ENCODE results near the gene PSD4. TPM values are rescaled to one million over a fixed set of nuclear protein-coding genes. Genes with fewer than 3 reads are reported as not detected.

Gene PSD4
- total and polyA plus RNA-seq, 10 of the 15 experiments (the other 5 are each of a cell fraction or from before 2014, with no cell fraction given): 0.68 to 114 (median 35.1) TPM

- TF ChIP-seq SMAD1 (IDR thresholded peaks at IDR 0.05; ENCODE audit: low read depth, partially characterized antibody) (peak; percentile 41), BHLHE40 (IDR thresholded peaks at IDR 0.05; ENCODE audit: borderline replicate concordance in 1 of 2, low read depth in 2 of 2, low read length in 1 of 2) (0 out of 4 replicates have a peak, but pooled peaks of 1 of the 2 experiments have one; percentile 9), POLR2A (IDR thresholded peaks at IDR 0.05; ENCODE audit: low read depth, low read length) (peak; percentile 84), CREM (IDR thresholded peaks at IDR 0.05; ENCODE audit: low read depth) (peak; percentile 24; the same call in 1 of the 2 replicates), SMAD5 (IDR thresholded peaks at IDR 0.05; ENCODE audit: low read depth) (0 out of 2 replicates have a peak, but pooled peaks have one; percentile 46), SPI1 (IDR thresholded peaks at IDR 0.05; ENCODE audit: borderline replicate concordance, insufficient read depth, low read depth, low read length) (peak; percentile 68; the same call in 1 of the 2 replicates)
Measured at GRCh38 chr2:113235347-113236226, 61.8 kb downstream of the PSD4 start (continued).

DNA sequence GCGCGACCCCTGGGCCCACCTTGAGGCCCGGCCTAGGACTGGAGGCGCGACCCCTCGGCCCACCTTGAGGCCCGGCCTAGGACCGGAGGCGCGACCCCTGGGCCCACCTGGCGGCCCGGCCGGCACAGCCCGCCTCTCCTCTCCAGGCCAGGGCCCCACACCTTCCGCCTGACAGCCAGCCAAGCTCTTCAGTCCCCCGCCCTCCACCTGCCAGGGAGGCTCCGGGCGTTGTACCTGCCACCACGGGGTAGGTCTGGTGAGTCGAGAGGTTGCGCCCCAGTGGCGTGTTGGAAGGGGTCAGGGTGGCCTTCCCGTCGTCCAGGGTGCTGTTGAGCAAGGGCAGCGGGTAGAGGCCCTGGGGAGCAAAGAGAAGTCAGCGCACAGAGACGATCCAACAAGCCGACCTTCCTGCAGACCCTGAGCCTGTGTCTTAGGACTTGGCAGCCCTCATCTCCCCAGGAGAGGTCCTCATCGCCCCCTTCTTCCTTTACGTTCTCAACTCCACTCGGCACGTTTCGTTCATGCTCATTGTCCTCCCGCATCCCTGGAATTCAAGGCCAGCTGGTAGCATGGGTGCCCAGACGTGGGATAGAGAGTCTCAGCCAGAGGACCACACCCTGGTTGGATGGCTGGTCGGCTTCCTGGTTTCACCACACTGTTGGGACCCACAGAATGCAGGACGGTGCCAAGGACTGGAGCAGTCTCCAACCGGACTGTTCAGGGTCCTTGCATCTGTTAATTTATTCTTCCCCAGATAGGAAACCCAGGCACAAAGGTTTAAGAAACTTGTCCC, 62.8 kb downstream of the PSD4 start:
- 61% methylated on average over 30 of the region's 38 CpGs for WGBS (ENCODE audit: insufficient coverage, insufficient replicate concordance, low lambda C conversion rate, missing lambda C conversion rate)
- Histone ChIP-seq H3K9ac (ENCODE audit: control insufficient read depth, insufficient read depth, low read length) (peak overlapping the region; percentile 61), H3K27ac (ENCODE audit: control insufficient read depth, insufficient read depth) (no peak overlapping the region; the same call in 1 of the 2 replicates), H3K27me3 (replicated peaks in 1 of 2; ENCODE audit: control insufficient read depth in 2 of 2, insufficient read depth in 2 of 2, low read length in 1 of 2) (no peaks in the 10 kb centered on the region; a peak in 2 of 4 replicates), H2AFZ (ENCODE audit: control insufficient read depth, low read depth, low read length) (no peak overlapping the region), H3K9me3 (replicated peaks; ENCODE audit: control insufficient read depth, insufficient read depth, low read length) (no peaks in the 10 kb centered on the region), H4K20me1 (ENCODE audit: control insufficient read depth, insufficient read depth) (no peaks in the 10 kb centered on the region), H3K4me1 (ENCODE audit: control insufficient read depth, insufficient read depth, low read length) (peaks cover 2% of the 10 kb centered on the region; the same call in 1 of the 2 replicates), H3K36me3 (ENCODE audit: control insufficient read depth in 2 of 2, insufficient read depth in 2 of 2, low read length in 1 of 2) (peaks cover 0 to 5% of the 10 kb centered on the region in 2 experiments; a peak in 2 of 4 replicates), H3K4me2 (ENCODE audit: control insufficient read depth, insufficient read depth) (peak overlapping the region; percentile 62), H3K4me3 (peak overlapping the region; percentile 62), H3K79me2 (ENCODE audit: control insufficient read depth, insufficient read depth, low read length) (peaks cover 15% of the 10 kb centered on the region)
- intact Hi-C loops (cut with micrococcal nuclease; ENCODE audit: unreplicated experiment) (no loop called here), in situ Hi-C loops (cut with MboI) (no loop called here)
- ChIA-PET POLR2A (no interaction called here), CTCF (interaction anchor here (0.6 to 4.3 kb wide), 3 partner anchors 9 to 154 kb away, joined by 3 to 37 read pairs (median 3); no protein-coding TSS in a partner anchor), RAD21 (ENCODE audit: unreplicated experiment) (interaction anchor here (1.3 to 1.6 kb wide), 2 partner anchors 11 to 32 kb away, joined by 5 to 7 read pairs; no protein-coding TSS in a partner anchor), SMC1A (ENCODE audit: uncharacterized antibody, unreplicated experiment) (interaction anchor here (0.8 to 2.4 kb wide), 2 partner anchors 32 to 37 kb away, joined by 4 to 6 read pairs; no protein-coding TSS in a partner anchor)
- DNase-seq (ENCODE audit: low read depth, low spot score) (no peak), FAIRE-seq (no peak), ATAC-seq (peak; percentile 35)
- no TSS peak for BruUV-seq (replicated peaks)
- no peak for TF ChIP-seq MYC (IDR thresholded peaks at IDR 0.05; ENCODE audit: insufficient read depth, insufficient read length, insufficient replicate concordance, low read length, severe bottlenecking)
- TF ChIP-seq, protein P1, sequence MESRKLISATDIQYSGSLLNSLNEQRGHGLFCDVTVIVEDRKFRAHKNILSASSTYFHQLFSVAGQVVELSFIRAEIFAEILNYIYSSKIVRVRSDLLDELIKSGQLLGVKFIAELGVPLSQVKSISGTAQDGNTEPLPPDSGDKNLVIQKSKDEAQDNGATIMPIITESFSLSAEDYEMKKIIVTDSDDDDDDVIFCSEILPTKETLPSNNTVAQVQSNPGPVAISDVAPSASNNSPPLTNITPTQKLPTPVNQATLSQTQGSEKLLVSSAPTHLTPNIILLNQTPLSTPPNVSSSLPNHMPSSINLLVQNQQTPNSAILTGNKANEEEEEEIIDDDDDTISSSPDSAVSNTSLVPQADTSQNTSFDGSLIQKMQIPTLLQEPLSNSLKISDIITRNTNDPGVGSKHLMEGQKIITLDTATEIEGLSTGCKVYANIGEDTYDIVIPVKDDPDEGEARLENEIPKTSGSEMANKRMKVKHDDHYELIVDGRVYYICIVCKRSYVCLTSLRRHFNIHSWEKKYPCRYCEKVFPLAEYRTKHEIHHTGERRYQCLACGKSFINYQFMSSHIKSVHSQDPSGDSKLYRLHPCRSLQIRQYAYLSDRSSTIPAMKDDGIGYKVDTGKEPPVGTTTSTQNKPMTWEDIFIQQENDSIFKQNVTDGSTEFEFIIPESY (IDR thresholded peaks at IDR 0.05): no peak
- TF ChIP-seq, protein P2, sequence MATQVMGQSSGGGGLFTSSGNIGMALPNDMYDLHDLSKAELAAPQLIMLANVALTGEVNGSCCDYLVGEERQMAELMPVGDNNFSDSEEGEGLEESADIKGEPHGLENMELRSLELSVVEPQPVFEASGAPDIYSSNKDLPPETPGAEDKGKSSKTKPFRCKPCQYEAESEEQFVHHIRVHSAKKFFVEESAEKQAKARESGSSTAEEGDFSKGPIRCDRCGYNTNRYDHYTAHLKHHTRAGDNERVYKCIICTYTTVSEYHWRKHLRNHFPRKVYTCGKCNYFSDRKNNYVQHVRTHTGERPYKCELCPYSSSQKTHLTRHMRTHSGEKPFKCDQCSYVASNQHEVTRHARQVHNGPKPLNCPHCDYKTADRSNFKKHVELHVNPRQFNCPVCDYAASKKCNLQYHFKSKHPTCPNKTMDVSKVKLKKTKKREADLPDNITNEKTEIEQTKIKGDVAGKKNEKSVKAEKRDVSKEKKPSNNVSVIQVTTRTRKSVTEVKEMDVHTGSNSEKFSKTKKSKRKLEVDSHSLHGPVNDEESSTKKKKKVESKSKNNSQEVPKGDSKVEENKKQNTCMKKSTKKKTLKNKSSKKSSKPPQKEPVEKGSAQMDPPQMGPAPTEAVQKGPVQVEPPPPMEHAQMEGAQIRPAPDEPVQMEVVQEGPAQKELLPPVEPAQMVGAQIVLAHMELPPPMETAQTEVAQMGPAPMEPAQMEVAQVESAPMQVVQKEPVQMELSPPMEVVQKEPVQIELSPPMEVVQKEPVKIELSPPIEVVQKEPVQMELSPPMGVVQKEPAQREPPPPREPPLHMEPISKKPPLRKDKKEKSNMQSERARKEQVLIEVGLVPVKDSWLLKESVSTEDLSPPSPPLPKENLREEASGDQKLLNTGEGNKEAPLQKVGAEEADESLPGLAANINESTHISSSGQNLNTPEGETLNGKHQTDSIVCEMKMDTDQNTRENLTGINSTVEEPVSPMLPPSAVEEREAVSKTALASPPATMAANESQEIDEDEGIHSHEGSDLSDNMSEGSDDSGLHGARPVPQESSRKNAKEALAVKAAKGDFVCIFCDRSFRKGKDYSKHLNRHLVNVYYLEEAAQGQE (IDR thresholded peaks at IDR 0.05; ENCODE audit: low read depth, low read length): no peak
- TF ChIP-seq HDAC2 (IDR thresholded peaks at IDR 0.05): no peak
- no peak for TF ChIP-seq RAD51 (IDR thresholded peaks at IDR 0.05)

Measured in GM12878 (cell line).